ENCODE data around the gene CCDC50.
A peak's percentile ranks its signal among the peaks of the same experiment; 100 is the strongest.

CCDC50 gene

DNA sequence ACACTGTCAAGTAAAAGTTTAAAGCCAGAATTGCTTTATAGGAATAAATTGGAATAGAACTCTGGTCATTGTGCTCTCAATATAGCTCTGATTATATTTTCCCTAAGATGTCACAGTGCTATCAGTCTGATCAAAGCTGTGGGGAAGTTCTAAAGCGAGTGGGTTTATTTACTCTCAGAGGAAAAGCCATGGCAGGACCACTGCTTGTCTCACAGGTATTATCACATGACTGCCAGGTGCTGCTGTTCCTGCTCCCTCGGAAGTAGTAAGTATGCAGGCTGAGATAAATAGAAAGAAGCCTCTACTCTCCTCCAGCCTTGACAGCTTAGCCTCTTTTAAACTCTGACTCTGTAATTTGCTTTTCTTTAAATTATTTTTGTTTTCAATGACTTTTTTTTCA is 50.3 kb downstream of the CCDC50 start:
- H3K4me3 ChIP-seq (ENCODE audit: low read length), result no peak overlapping the region
- H3K4me2 ChIP-seq (ENCODE audit: low read depth, low read length), result peak overlapping the region; percentile 55; the same call in 1 of the 2 replicates
- peak overlapping the region; percentile 32; the same call in 1 of the 2 replicates for H3K27ac ChIP-seq (ENCODE audit: low read length)
- no peak for TF ChIP-seq EZH2phosphoT487 (IDR thresholded peaks at IDR 0.05; ENCODE audit: low read length)
- no peak for TF ChIP-seq EZH2 (optimal IDR thresholded peaks at IDR 0.05; ENCODE audit: low read depth, low read length)
- no peak for TF ChIP-seq CTCF (IDR thresholded peaks at IDR 0.05; ENCODE audit: low read length)
- no peaks in the 10 kb centered on the region for H3K9me3 ChIP-seq (replicated peaks; ENCODE audit: insufficient read depth, low read length)
- no peaks in the 10 kb centered on the region for H3K36me3 ChIP-seq (replicated peaks; ENCODE audit: insufficient read depth, low read length)
- peak; percentile 69 for DNase-seq
- no peaks in the 10 kb centered on the region for H3K27me3 ChIP-seq (replicated peaks; ENCODE audit: insufficient read depth, low read length)
- H3F3A ChIP-seq (ENCODE audit: insufficient read depth, low read length), result peaks cover 12% of the 10 kb centered on the region
- no peaks in the 10 kb centered on the region for H3K79me2 ChIP-seq (ENCODE audit: low read length)
- peaks cover 52% of the 10 kb centered on the region for H3K4me1 ChIP-seq (ENCODE audit: low read length)
- H3K9ac ChIP-seq (ENCODE audit: low read length), result no peak overlapping the region
- H2AFZ ChIP-seq (ENCODE audit: low read length), result no peak overlapping the region
- no peaks in the 10 kb centered on the region for H4K20me1 ChIP-seq (ENCODE audit: insufficient read depth, low read length)
- no peaks in the 10 kb centered on the region for H3K9me2 ChIP-seq (replicated peaks; ENCODE audit: insufficient read depth, low read length)

- Histone ChIP-seq H4K20me1 (ENCODE audit: insufficient read depth, low read length) (no peaks in the 10 kb centered on the region), H3K79me2 (ENCODE audit: low read length) (no peaks in the 10 kb centered on the region), H3K9me3 (replicated peaks; ENCODE audit: insufficient read depth, low read length) (no peaks in the 10 kb centered on the region), H3K27me3 (replicated peaks; ENCODE audit: insufficient read depth, low read length) (no peaks in the 10 kb centered on the region), H3K4me3 (ENCODE audit: low read length) (no peak overlapping the region), H3K36me3 (replicated peaks; ENCODE audit: insufficient read depth, low read length) (no peaks in the 10 kb centered on the region), H2AFZ (ENCODE audit: low read length) (no peak overlapping the region), H3K9me2 (replicated peaks; ENCODE audit: insufficient read depth, low read length) (no peaks in the 10 kb centered on the region), H3F3A (ENCODE audit: insufficient read depth, low read length) (peaks cover 12% of the 10 kb centered on the region), H3K4me2 (ENCODE audit: low read depth, low read length) (peak overlapping the region; percentile 55; the same call in 1 of the 2 replicates), H3K9ac (ENCODE audit: low read length) (no peak overlapping the region), H3K27ac (ENCODE audit: low read length) (peak overlapping the region; percentile 32; the same call in 1 of the 2 replicates), H3K4me1 (ENCODE audit: low read length) (peaks cover 52% of the 10 kb centered on the region)
- no peak for DNase-seq
- TF ChIP-seq EZH2phosphoT487 (IDR thresholded peaks at IDR 0.05; ENCODE audit: low read length) (no peak), EZH2 (optimal IDR thresholded peaks at IDR 0.05; ENCODE audit: low read depth, low read length) (no peak), CTCF (IDR thresholded peaks at IDR 0.05; ENCODE audit: low read length) (no peak)
These were observed 50.8 kb downstream of the CCDC50 start for GRCh38 chr3:191380001-191380400.

- H3K9me3 ChIP-seq (replicated peaks; ENCODE audit: insufficient read depth, low read length), result no peaks in the 10 kb centered on the region
- DNase-seq, result no peak
These were observed 52.1 kb downstream of the CCDC50 start for GRCh38 chr3:191381303-191381702.

More at GRCh38 chr3:191381303-191381702, 52.1 kb downstream of the CCDC50 start:
- peaks cover 52% of the 10 kb centered on the region for H3K4me1 ChIP-seq (ENCODE audit: low read length)
- TF ChIP-seq EZH2phosphoT487 (IDR thresholded peaks at IDR 0.05; ENCODE audit: low read length) (no peak), CTCF (IDR thresholded peaks at IDR 0.05; ENCODE audit: low read length) (no peak), EZH2 (optimal IDR thresholded peaks at IDR 0.05; ENCODE audit: low read depth, low read length) (no peak)
- H3K79me2 ChIP-seq (ENCODE audit: low read length), result no peaks in the 10 kb centered on the region
- no peaks in the 10 kb centered on the region for H3K27me3 ChIP-seq (replicated peaks; ENCODE audit: insufficient read depth, low read length)
- H3K4me3 ChIP-seq (ENCODE audit: low read length), result no peak overlapping the region
- H3K36me3 ChIP-seq (replicated peaks; ENCODE audit: insufficient read depth, low read length), result no peaks in the 10 kb centered on the region
- no peaks in the 10 kb centered on the region for H3K9me2 ChIP-seq (replicated peaks; ENCODE audit: insufficient read depth, low read length)
- H3K4me2 ChIP-seq (ENCODE audit: low read depth, low read length), result no peak overlapping the region
- H3K9ac ChIP-seq (ENCODE audit: low read length), result no peak overlapping the region
- H4K20me1 ChIP-seq (ENCODE audit: insufficient read depth, low read length), result no peaks in the 10 kb centered on the region
- no peak overlapping the region for H2AFZ ChIP-seq (ENCODE audit: low read length)
- H3F3A ChIP-seq (ENCODE audit: insufficient read depth, low read length), result peaks cover 12% of the 10 kb centered on the region
- no peak overlapping the region for H3K27ac ChIP-seq (ENCODE audit: low read length)
